A204.1 (cell line): ENCODE measurements around the gene PAK6.

Experiments used
- FAIRE-seq: peaks from 2 replicates; lab custom pipeline; 2012; peaks lifted over from hg19 to GRCh38; lab: Jason Lieb, UNC

PAK6 gene

DNA sequence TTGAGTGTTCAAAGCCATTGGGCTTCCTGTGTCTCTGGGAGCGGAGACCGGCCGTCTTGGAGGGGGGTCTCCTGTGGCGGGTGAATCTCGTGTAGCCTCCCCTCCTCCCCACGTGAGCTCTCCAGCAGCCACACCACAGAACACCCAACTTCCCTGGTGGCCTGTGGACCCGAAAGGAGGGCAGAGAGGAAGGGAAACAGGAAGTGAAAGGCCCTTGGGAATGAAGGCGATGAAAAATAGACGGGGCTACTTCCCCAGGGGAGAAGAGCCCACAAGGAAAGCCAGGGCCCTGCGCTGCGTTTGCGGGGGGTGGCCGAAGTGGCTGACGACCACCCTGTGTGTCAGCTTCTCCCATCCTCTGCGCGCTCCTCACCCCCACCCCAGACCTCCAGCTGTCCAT lies 38.6 kb downstream of the PAK6 start:
- FAIRE-seq, result no peak

DNA sequence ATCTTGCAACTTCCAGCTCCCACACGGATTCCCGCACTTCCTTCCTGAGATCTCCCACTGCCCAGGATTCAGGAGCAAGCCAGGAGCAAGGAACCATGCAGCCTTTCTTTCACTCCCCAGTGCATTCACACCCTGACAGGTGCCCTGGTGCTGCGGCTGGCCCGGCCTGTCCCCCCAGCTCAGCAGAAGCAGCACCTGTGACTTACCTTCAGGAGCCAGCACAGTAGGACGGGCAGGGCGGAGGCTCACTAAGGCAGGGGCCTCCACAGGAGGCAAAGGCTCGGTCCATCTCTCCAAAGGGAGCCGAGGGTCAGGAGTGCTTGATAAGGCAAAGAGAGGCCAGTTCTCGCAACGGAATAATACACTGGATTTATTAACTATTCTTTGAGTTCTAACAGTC lies 39.2 kb downstream of the PAK6 start:
- no peak for FAIRE-seq

DNA sequence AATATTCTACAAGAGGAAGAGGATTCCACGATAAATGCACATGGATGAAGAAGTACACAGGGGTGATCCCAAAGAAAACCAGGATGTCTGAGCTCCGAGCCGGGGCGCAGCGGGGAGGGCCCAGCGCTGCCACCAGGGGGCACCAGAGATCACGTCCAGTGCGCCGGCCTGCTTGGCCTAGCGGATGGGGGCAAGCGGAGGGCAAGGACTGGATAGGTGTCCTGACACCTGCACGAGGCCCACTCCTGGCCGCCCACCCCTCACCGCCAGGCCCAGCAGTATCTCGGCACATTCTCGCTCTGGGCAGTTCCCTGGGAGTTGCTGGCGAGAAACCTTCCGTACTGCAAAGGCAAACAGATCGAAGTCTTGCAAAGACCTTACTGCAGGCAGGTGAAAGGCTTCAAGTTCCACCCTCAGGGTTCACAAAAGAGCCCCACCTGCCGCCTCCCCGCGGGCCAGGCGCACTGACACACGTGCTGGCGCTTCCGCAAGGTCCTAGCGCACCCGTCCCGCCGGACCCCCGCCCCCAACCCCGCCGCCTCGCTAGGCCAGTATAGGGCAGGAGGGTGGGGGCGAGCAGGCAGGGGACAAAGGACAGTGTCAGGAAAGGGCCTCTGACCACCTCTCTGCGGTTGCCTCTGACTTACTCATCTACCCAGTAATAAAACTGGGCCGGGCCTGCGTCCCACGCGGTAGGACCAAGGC lies 40.7 kb downstream of the PAK6 start:
- FAIRE-seq, result no peak

DNA sequence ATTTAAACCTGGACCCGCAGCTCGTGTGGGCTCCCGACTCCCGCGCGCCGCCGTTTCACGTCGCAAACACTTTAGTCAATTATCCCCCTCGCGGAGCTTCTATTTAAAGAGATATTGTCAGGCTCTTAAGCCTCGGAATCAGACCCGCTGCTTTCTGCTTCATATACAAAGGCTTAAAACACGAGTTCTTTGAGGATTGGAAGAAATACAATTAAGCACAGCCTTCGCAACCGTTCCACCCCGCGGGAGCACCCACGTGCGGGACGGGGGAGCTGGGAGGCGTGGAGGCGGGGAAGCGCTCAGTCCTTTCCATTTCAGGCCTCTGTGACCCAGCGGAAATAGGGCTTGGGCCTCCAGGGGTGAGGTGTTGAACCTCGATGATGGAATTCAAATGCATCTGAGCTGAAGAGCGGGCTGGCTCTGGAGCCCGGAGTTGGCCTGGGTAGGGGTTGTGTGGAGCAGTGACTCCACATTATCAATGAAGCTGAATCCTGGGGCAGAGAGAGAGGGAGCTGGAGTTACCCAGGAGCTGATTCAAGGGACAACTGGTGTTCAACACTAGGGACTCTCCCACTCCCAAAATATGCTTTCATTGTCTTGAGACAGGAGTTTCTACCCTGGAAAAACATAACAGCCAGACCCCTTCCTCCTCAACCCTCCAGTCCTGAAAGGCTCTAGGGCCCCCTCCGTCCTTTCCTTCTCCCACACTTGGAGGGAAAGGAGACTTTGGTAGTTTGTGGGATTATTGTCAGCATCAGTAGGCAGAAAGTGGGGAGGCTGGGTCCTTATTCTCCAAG lies 41.6 kb downstream of the PAK6 start:
- no peak for FAIRE-seq

DNA sequence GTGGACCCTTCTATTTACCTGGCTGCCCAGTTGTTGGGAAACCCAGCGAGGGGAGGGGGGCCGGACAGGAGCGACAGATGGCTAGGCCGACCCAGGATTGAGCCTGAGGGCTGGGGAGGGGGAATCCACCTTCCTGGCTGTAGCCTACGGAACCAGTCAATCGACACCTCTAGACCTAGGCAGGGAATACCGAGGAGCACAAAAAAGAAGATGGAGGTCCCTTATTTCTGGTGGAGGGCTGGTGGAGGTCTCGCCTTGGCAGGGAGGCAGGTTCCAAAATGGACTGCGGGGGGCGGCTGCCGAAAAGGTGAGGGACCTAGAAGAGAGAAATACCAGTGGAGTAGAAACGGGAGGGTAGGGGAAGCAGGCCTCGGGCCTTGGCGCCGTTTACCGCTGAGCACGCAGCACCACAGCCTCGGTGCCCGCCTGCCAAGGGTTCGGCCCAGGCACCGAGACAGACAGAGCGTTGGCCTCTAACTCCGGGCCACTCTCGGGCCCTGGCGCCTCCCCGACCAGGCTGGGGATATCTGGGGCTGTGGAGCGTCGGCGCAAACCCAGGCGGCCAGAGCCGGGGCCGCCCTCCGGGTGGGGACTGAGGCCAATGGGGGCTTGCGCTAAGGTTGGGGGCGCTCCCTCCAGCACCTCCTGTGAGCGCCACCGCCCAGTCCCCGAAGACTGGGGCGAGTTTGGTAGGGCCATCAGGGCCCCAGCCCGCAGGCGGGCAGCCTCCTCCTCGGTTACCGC lies 42.4 kb downstream of the PAK6 start:
- FAIRE-seq, result no peak

DNA sequence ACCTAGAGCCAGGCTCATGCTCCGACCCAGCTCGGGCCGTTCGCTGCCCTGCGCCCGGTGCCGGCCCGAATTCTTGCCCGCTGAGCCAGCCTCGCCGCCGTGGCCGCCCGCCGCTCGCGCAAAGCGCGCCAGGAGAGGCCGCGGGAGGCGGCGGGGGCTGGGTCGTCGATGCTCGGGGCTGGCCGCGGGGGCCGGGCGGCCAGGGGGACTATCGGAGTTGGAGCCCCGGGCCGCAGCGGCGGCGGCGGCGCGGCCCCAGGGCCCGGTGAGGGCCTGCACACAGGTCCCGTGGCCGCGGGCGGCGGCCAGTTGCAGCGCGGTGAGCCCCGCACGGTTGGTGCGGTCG lies 42.9 kb downstream of the PAK6 start:
- no peak for FAIRE-seq

DNA sequence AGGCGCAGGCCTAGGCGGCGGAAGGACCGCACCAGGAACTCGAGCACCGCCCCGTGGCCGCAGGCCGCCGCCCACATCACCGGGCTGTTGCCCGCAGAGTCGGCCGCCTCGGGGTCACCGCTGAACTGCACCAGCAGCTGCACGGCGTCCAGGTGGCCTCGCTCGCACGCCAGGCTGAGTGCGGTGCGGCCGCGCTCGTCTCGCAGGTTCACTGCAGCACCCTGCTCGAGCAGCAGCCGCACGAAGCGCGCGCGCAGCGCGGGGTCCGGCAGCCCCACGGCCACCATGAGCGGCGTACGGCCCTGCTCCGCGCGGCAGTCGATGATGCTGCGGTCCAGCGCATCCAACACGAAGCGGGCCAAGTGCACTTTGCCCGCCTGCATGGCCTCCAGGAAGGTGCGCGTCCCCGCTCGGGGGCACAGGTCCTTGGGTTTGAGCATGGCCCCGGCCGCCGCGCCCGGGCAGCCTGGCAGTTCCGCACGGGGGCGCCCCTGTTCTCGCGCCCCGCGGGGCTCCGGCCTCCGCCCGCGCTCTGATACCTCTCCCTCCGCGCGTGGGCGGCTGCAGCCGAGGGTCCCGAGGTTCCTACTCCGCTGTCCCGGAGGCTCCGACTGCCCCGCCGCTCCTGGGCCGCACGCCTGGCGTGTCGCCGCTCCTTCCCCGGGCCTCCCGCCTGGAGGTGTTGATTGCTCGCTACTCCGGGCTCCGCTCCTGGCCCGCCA lies 43.4 kb downstream of the PAK6 start:
- FAIRE-seq, result no peak

DNA sequence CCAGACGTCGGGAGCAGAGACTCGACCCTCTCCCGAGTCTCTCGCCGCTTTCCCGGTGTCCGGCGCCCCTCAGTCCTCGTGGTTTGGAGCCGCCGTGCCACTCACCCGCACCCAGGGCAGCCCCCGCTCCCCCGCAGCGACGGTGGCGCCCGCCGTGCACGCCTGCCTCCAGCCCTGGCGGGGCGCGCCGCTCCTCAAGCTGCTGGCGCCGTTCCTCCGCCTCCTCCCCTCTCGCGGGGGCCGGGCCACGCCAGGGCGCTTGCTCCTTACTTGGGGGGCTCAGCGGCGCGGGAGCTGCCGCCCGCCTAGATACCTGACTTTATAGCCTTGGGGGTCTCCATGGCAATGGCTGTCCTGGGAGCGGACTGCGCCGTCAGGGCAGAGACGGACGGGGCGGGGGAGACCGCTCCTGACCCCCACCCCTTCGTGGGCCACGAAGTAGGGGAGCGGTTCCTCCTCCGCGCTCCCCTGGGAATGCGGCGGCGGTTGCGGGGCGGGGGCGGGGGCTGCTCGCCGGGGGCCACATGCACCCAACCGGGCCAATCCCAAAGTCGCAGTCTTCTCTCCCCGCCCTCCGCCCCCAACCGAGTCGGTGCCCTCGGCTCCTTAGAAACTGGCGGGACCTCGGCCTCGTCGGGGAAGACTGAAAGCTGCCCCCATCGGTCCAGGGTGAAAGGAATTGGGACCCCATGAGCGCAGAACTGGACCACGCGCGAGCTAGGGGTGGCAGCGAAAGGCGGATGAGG lies 44.2 kb downstream of the PAK6 start, which contains the start of gene ANKRD63:
ANKRD63 (minus strand) TSS at position 196 of the 746 bp plus-strand sequence. CDS start 478 bp downstream, outside the sequence.
- FAIRE-seq, result no peak

DNA sequence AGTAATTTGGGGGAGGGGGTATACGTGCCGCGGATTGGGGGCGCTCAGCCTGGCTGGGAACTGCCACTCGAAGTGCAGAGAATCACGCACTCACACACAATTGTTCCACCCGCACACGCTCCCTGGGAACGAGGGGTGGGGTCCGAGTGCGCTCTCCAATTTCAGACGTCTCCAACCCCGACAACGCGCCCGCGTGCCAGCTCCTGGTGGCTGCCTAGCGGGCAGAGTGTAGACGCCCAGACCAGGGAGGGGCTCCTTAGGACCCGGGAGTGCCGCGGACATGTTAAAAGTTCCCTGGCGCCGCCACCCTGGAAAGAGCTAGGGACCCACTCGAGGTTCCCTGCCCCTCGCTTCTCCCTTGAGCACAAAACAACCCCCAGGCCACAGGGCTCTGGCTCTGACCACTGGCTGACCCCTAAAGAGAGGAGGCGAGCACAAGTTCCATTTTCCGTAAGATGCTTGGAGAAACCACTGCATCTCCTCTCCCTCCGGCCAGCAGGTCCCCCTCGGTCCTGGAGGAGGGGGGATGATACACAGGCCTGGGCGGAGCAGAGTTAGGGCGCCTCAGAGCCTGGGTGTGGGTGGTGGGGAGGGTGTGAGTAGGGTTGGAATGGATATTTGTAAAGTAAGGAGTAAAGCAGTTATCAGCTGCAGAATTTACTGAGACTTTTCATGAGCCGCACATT lies 44.9 kb downstream of the PAK6 start:
- no peak for FAIRE-seq

DNA sequence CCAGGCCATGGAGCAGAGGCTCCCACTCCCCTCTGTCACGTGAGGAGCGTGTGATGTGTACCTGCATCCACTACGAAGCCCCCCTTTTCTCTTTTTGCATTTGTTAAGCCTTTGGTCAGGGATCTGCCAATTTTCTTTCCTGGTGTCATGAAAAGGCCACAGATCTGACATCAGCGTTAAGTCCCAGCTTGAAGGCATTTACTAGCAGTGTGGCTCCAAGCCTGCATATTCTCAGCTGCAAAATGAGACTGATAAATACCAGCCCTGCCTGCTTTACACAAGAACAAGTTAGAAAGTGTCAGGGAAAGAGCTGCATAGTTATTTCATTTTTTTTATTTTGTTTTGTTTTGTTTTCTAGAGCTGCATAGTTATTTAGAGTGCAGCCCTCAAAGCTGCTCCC lies 46.3 kb downstream of the PAK6 start:
- FAIRE-seq, result no peak

DNA sequence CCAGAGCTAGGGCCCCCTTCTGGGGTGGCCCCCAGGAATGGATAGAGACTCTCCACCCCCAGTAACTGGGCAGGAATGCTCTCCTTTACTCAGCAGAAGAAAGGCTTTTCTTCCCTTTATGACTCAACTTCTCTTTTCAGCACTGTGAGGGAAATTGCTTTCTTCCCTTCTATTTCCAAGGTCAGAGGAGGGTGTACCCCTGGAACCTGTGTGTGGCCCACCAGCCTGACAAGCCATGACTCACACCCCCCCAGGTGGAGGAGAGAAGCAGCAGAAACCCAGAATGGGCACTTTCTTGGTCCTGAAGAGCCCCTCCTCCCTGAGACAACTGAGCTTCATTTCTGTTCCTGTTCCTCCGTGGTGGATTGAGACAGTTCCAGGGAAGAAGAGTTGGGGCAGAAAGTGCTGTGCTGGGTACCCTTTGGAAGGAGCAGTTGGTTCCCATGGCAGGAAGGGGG lies 46.7 kb downstream of the PAK6 start:
- no peak for FAIRE-seq

DNA sequence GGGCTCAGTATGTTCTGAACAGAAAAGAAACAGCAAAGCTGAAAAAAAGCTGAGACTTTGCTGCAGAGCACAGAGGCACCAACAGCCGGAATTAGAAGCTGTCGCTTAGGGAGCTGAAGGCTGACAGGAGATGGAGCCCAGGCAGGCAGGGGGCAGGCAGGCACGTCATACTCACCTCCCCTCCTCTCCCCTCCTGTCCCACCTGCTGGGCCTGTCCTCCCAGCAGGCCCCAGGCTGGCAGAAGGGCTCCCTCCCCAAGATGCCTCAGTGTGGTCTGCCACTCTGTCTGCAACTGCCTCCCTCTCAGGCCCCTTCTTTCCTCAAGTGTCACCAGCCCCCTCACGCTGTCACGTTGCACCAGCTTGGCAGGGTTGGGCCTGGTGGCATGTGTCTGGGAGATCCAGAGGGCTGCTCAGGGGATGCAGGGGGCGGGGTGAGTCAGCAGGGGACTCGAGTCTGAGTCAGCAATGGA lies 47.2 kb downstream of the PAK6 start:
- FAIRE-seq, result no peak

DNA sequence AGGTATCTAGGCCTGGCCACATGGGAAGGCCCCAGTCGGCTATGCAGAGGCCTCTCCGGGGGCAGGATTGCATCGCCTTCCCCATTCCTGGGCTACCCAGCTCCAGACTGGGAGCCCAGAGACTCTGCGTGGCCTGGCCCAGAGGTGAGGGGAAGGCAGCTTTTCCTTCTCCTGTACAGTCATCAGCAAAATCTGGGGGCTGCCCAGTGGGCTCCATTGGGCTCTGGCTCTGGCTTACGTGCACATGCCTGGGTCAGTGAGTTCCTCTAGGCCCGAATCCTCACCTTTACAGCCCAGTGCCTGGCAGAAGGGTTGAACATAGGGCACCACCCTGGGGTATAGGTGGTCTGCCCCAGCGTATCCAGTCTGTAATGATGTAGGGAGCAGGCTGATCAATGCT lies 47.9 kb downstream of the PAK6 start:
- no peak for FAIRE-seq

DNA sequence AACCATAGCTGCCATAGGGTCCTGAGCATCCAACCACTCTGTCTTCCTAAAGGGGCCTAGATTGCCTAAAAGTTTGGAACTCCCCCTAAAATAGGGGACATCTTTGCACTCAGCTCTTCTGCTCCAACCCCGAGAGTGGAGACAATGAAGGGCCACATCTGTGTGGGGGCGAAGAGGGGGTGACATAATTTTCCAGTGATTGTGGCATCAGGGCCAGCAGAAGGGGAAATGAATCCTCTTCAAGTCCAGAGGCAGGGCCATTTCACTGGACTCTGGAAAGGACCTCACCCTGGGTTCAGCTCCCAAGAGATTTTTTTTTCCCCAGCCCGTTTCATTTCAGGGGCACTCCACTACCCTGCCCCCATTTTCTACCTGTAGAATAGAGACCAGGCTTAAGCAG lies 48.6 kb downstream of the PAK6 start:
- FAIRE-seq, result no peak

DNA sequence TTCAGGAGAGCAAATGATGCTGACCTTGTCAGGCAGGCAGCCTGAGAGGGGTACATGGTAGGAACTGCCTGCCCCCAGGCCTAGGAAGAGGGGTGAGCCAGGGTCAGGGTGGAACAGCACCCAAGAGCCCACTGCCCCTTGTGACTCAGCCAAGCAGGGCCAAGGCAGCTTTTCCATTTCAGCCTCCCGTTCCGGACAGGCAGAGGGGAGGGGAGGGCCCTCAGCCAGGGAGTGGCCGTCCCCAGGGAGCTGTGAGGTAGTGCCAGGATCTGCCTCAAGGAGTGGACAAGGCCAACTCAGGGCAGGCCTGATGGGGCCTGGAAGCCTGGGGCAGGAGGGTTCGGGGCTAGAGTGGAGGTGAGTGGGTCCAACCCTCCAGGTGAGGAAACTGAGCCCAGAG lies 49.1 kb downstream of the PAK6 start:
- no peak for FAIRE-seq

DNA sequence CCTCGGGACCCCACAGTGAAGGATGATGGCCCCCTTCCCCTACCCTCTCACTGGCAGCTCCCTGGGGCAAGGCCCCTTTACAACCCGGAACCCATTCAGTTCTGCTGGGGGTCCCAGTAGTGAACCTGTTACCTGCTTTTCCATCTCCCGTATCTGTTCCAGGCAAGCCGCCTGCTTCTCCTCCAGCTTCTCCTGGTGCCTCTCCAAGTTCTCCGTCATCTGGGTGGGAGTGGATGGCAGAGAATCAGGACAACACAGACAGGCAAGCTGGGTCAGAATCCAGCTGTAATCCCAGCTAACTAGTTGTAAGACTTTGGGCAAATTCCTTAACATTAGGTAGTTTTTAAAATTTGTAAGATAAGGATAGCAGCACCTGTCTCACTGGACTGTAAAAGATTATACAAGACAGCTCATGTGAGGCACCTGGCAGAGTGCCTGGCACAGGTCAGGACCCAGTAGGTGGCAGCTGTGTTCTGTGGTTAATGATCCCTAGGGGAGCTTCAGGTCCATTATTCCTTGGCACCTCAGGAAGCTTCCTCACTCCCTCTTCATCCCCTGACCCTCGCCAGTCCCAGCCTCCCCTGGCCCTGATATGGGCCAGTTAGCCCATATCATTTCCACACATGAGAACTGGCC lies 50.4 kb downstream of the PAK6 start:
- FAIRE-seq, result no peak

DNA sequence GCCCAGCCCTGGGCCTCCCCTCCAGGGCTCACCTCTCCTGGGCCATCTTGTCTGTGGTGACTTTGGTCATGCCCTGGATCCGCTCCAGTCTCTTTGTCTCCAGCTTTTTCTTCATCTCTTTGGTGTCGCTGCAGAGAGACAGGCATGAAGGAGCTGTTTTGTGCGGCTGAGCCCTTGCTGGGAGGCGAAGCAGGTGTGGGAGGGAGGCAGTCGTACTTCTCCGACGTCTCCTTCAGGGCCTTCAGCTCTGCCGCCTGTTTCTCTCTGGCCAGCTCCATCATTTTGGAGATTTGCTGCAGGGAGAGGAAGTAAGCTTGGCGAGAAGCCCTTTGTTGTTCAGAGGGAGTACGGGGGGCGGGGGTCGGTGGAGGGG lies 51.7 kb downstream of the PAK6 start:
- no peak for FAIRE-seq

DNA sequence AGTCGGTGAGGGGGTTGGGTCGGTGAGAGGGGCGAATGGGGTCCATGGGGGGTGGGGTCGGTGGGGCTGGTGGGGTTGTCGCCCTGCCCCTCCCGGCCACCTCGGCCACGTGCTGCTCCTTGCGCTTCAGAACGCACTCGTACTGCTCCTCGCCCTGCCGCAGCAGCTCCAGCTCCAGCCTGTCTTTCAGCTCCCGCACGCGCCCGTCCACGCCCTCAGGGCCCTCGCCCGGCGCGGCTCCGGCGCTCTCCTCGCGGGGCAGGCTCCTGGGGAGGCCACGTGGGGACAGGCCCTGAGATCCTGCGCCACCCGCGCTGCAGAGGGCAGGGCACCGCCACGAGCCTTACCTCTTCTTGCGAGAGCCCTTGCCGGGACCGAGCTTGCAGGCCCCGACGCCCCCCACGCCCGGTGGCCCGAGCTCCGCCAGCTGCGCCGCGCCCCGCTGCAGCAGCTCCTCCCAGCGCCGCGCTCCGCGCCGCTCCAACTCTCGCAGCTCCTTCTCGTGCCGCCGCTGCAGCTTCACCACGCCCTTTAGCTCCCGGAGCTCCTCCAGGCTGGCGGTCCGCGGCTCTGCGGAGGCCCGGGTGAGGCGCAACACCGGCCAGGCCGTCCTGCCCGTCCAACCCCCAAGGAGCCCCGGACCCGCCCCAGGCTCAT lies 52.2 kb downstream of the PAK6 start:
- FAIRE-seq, result no peak

DNA sequence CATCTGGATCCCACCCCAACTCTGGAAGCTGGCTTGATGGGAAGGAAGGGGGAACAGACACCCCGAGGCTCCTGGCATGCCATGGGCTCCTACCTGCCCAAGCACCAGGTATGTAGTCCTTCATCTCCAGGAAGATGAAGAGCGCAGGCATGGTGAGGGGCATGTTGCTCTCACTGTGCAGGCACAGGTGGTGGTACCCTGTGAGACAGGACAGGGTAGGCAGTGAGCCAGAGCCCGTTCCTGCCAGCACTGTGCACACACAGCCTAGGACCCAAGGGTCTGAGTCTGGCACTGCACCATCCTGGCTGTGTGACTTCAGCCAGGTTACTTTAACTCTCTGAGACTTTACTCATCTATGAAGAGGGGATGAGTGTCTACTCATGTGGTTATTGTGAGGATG lies 53.4 kb downstream of the PAK6 start:
- FAIRE-seq, result no peak

DNA sequence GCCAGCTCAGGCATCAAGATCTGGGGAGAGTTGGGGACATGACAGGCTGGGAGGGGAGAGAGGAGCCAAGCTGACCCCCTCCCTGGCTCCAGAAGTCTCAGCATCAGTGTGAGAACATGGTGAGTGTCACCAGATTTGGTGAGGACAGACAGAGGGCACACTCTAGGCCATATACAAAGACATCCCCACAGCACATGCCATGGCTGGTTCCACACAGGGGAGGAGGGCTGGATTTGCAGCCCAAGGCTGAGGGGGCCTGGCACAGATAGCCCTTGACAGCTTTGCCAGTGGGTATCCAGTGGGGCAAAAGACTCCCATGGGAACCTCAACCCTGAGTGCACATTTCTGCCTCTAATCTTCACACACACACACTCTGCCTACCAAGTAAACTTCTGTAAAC lies 54.1 kb downstream of the PAK6 start:
- no peak for FAIRE-seq
